ENCODE results near the gene SMIM17. TPM values are rescaled to one million over a fixed set of nuclear protein-coding genes. Genes with fewer than 3 reads are reported as not detected.

SMIM17 gene
- total and polyA plus RNA-seq, 2 experiments from 2014 or later: 0.43 TPM; not detected in 1

GRCh38 chr19:56690670-56691069 is 47.7 kb downstream of the SMIM17 start:
- H3F3A ChIP-seq (ENCODE audit: insufficient read depth): no peaks in the 10 kb centered on the region
- no peak for DNase-seq
- no peaks in the 10 kb centered on the region for H3K4me1 ChIP-seq (ENCODE audit: insufficient read depth)
- no peaks in the 10 kb centered on the region for H3K79me2 ChIP-seq (ENCODE audit: insufficient read depth)
- no peaks in the 10 kb centered on the region for H3K27me3 ChIP-seq (replicated peaks; ENCODE audit: insufficient read depth)
- H2AFZ ChIP-seq: no peak overlapping the region
- in situ Hi-C loops (cut with MboI): no loop called here
- H3K4me3 ChIP-seq: no peak overlapping the region
- no peaks in the 10 kb centered on the region for H3K9me2 ChIP-seq (ENCODE audit: insufficient read depth)
- 62 to 65% methylated on average over 10 of the region's 10 CpGs for WGBS, 2 experiments (ENCODE audit: low coverage in 1 of 2, low lambda C conversion rate in 2 of 2, missing lambda C conversion rate in 2 of 2)
- no peak overlapping the region for H3K27ac ChIP-seq
- no peak overlapping the region for H3K9ac ChIP-seq
- TF ChIP-seq EZH2 (IDR thresholded peaks at IDR 0.05; ENCODE audit: insufficient read depth, poor library complexity, severe bottlenecking) (no peak), EZH2phosphoT487 (IDR thresholded peaks at IDR 0.05; ENCODE audit: insufficient read depth, low read depth) (no peak)
- no peak overlapping the region for H3K4me2 ChIP-seq (ENCODE audit: unreplicated experiment)
- H3K36me3 ChIP-seq (ENCODE audit: low read depth): no peaks in the 10 kb centered on the region
- H3K9me3 ChIP-seq (ENCODE audit: low read depth): no peaks in the 10 kb centered on the region
- H4K20me1 ChIP-seq (ENCODE audit: insufficient read depth): no peaks in the 10 kb centered on the region

- H3K4me1 ChIP-seq (ENCODE audit: insufficient read depth): no peaks in the 10 kb centered on the region
- no peaks in the 10 kb centered on the region for H3K9me2 ChIP-seq (ENCODE audit: insufficient read depth)
- no peaks in the 10 kb centered on the region for H3K9me3 ChIP-seq (ENCODE audit: low read depth)
- no peak overlapping the region for H3K9ac ChIP-seq
- no peak overlapping the region for H3K4me3 ChIP-seq
- in situ Hi-C loops (cut with MboI): no loop called here
- H3K27me3 ChIP-seq (replicated peaks; ENCODE audit: insufficient read depth): no peaks in the 10 kb centered on the region
- H3K36me3 ChIP-seq (ENCODE audit: low read depth): no peaks in the 10 kb centered on the region
- no peak overlapping the region for H3K27ac ChIP-seq
- WGBS, 2 experiments (ENCODE audit: low coverage in 1 of 2, low lambda C conversion rate in 2 of 2, missing lambda C conversion rate in 2 of 2): 13 to 17% methylated on average over 8 of the region's 8 CpGs
- no peak overlapping the region for H2AFZ ChIP-seq
- no peaks in the 10 kb centered on the region for H3K79me2 ChIP-seq (ENCODE audit: insufficient read depth)
- H3K4me2 ChIP-seq (ENCODE audit: unreplicated experiment): no peak overlapping the region
- TF ChIP-seq EZH2phosphoT487 (IDR thresholded peaks at IDR 0.05; ENCODE audit: insufficient read depth, low read depth) (no peak), EZH2 (IDR thresholded peaks at IDR 0.05; ENCODE audit: insufficient read depth, poor library complexity, severe bottlenecking) (no peak)
- peak; percentile 2 for DNase-seq
- no peaks in the 10 kb centered on the region for H3F3A ChIP-seq (ENCODE audit: insufficient read depth)
- H4K20me1 ChIP-seq (ENCODE audit: insufficient read depth): no peaks in the 10 kb centered on the region
Measured at GRCh38 chr19:56692206-56692895, 49.4 kb downstream of the SMIM17 start.

GRCh38 chr19:56699552-56699951 is 56.6 kb downstream of the SMIM17 start:
- H3K4me2 ChIP-seq (ENCODE audit: unreplicated experiment): no peak overlapping the region
- in situ Hi-C loops (cut with MboI): no loop called here
- no peak overlapping the region for H3K27ac ChIP-seq
- H3K27me3 ChIP-seq (replicated peaks; ENCODE audit: insufficient read depth): no peaks in the 10 kb centered on the region
- no peak overlapping the region for H3K9ac ChIP-seq
- H3K9me2 ChIP-seq (ENCODE audit: insufficient read depth): no peaks in the 10 kb centered on the region
- no peaks in the 10 kb centered on the region for H4K20me1 ChIP-seq (ENCODE audit: insufficient read depth)
- TF ChIP-seq EZH2 (IDR thresholded peaks at IDR 0.05; ENCODE audit: insufficient read depth, poor library complexity, severe bottlenecking) (no peak), EZH2phosphoT487 (IDR thresholded peaks at IDR 0.05; ENCODE audit: insufficient read depth, low read depth) (no peak)
- no peaks in the 10 kb centered on the region for H3K79me2 ChIP-seq (ENCODE audit: insufficient read depth)
- no peaks in the 10 kb centered on the region for H3K9me3 ChIP-seq (ENCODE audit: low read depth)
- H3K4me3 ChIP-seq: no peak overlapping the region
- H2AFZ ChIP-seq: no peak overlapping the region
- DNase-seq: no peak
- H3K4me1 ChIP-seq (ENCODE audit: insufficient read depth): no peaks in the 10 kb centered on the region
- H3K36me3 ChIP-seq (ENCODE audit: low read depth): no peaks in the 10 kb centered on the region
- whole genome bisulfite sequencing, 2 experiments (ENCODE audit: low coverage in 1 of 2, low lambda C conversion rate in 2 of 2, missing lambda C conversion rate in 2 of 2): 2 to 3% methylated on average over 3 of the region's 3 CpGs
- H3F3A ChIP-seq (ENCODE audit: insufficient read depth): no peaks in the 10 kb centered on the region

- Histone ChIP-seq H3K4me3 (no peak overlapping the region), H3K9me2 (ENCODE audit: insufficient read depth) (no peaks in the 10 kb centered on the region), H3K9ac (no peak overlapping the region), H3F3A (ENCODE audit: insufficient read depth) (no peaks in the 10 kb centered on the region), H3K4me2 (ENCODE audit: unreplicated experiment) (no peak overlapping the region), H4K20me1 (ENCODE audit: insufficient read depth) (no peaks in the 10 kb centered on the region), H3K27ac (no peak overlapping the region), H3K36me3 (ENCODE audit: low read depth) (no peaks in the 10 kb centered on the region), H3K4me1 (ENCODE audit: insufficient read depth) (no peaks in the 10 kb centered on the region), H3K27me3 (replicated peaks; ENCODE audit: insufficient read depth) (no peaks in the 10 kb centered on the region), H3K9me3 (ENCODE audit: low read depth) (no peaks in the 10 kb centered on the region), H2AFZ (no peak overlapping the region), H3K79me2 (ENCODE audit: insufficient read depth) (no peaks in the 10 kb centered on the region)
- no peak for TF ChIP-seq EZH2phosphoT487 (IDR thresholded peaks at IDR 0.05; ENCODE audit: insufficient read depth, low read depth)
- TF ChIP-seq EZH2 (IDR thresholded peaks at IDR 0.05; ENCODE audit: insufficient read depth, poor library complexity, severe bottlenecking): no peak
- no peak for DNase-seq
- in situ Hi-C loops (cut with MboI): no loop called here
- 8% methylated on average over 1 of the region's 1 CpG for WGBS, 2 experiments (ENCODE audit: low coverage in 1 of 2, low lambda C conversion rate in 2 of 2, missing lambda C conversion rate in 2 of 2)
Measured at GRCh38 chr19:56701895-56702294, 58.9 kb downstream of the SMIM17 start.

Data from GM23248 (cell line).